Fibroblast of skin of left quadriceps (primary cell): ENCODE measurements around the gene CNTN1.

Experiments used
- DNase-seq, 2 experiments: peaks; one replicate each; pipeline ENCODE4 v3.0.0-alpha.2; 2013; ENCODE audit warnings: low read depth in 2 of 2

CNTN1 gene

GRCh38 chr12:41112903-41113302 lies 420.7 kb downstream of the CNTN1 start:
- DNase-seq: no peak

- no peak for DNase-seq
Measured at GRCh38 chr12:41120211-41120610, 428.0 kb downstream of the CNTN1 start.

GRCh38 chr12:41121374-41121773 lies 429.1 kb downstream of the CNTN1 start:
- DNase-seq: no peak
